ENCODE results near the gene DLG1.

DLG1 gene

DNA sequence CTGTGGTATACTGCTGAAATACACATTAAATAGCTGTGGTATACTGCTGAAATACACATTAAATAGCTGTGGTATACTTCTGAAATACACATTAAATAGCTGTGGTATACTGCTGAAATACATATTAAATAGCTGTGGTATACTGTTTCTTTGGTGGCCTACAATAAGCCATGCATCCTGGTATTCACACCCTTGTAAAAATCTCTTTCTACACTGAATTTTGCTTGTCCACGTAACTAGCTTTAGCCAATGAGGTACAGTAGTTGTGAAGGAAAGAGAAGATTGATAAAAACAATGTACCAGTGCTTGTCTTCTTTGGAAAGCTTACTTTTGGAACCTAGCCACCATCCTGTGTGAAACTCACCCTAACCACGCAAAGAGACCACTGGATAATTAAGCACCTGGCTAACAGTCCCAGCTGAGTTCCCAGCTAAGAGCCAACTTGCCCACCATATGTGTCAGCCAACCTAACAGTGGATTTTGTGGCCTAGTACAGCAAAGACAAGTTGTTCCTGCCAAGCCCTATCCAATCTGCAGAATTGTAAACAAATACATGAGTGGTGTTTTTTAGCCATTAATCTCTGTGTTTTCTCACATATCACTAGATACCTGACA lies 165.4 kb downstream of the DLG1 start:
- H3K4me3 ChIP-seq (ENCODE audit: low read length), result no peak overlapping the region
- DNase-seq (ENCODE audit: low read depth), result peak; percentile 52
- TF ChIP-seq, protein P1, sequence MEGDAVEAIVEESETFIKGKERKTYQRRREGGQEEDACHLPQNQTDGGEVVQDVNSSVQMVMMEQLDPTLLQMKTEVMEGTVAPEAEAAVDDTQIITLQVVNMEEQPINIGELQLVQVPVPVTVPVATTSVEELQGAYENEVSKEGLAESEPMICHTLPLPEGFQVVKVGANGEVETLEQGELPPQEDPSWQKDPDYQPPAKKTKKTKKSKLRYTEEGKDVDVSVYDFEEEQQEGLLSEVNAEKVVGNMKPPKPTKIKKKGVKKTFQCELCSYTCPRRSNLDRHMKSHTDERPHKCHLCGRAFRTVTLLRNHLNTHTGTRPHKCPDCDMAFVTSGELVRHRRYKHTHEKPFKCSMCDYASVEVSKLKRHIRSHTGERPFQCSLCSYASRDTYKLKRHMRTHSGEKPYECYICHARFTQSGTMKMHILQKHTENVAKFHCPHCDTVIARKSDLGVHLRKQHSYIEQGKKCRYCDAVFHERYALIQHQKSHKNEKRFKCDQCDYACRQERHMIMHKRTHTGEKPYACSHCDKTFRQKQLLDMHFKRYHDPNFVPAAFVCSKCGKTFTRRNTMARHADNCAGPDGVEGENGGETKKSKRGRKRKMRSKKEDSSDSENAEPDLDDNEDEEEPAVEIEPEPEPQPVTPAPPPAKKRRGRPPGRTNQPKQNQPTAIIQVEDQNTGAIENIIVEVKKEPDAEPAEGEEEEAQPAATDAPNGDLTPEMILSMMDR (conservative IDR thresholded peaks at IDR 0.05; ENCODE audit: low read length), result no peak

DNA sequence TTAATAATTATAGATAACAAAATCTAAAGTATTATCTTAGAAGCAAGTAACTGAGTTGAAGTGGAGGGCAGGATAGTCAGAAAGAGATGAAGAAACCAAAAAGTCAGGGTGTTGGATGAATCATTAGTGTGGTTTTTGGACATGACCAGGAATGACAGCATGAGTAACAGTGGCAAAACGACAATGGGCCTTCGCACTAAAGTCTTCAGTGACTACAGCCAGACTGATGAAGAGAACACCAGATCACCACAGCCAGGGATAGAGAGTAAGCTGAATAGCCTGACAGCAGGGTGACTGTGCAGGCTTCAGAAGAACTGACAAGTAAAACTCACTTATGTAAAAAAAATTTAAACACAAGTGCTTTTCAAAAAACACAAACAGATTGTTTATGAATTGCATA lies 172.8 kb downstream of the DLG1 start:
- TF ChIP-seq, protein P1 (conservative IDR thresholded peaks at IDR 0.05; ENCODE audit: low read length), result no peak
- peak; percentile 51 for DNase-seq (ENCODE audit: low read depth)
- no peak overlapping the region for H3K4me3 ChIP-seq (ENCODE audit: low read length)

DNA sequence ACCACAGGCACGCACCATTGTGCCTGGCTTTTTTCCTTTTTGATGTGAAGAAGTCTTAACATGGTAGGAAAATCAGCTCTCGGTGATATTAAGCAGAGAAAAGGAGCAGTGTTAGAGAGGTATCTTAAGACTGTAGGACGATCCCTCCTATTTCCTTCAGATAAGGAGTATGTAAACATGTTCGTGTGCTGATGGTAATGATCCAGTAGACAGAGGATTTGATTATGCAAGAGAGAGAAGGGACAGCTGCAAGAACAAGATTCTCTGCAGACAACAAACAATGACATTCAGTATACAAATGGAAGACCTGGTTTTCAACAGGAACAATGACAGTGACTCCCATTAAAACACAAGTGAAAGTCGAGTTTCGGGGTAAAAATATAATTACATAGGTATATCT lies 173.7 kb downstream of the DLG1 start:
- no peak overlapping the region for H3K4me3 ChIP-seq (ENCODE audit: low read length)
- TF ChIP-seq, protein P1 (conservative IDR thresholded peaks at IDR 0.05; ENCODE audit: low read length), result no peak
- no peak for DNase-seq (ENCODE audit: low read depth)

DNA sequence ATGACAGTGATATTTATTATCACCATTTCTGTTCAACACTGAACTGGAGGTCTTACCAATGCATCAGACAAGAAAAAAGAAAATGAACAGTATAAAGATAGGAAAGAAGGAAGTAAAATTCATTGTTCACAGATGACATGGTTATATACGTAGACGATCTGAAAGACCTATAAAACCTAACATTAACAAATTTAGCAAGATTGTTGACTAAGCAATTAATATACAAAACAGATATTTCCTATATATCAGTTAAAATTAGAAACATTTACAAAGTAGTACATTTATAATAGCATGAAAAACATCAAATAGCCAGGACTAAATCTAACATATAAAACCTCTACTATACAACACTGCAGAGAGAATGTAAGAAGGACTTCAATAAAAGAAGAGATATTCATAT lies 176.0 kb downstream of the DLG1 start:
- DNase-seq (ENCODE audit: low read depth), result no peak
- H3K4me3 ChIP-seq (ENCODE audit: low read length), result no peak overlapping the region
- TF ChIP-seq, protein P1 (conservative IDR thresholded peaks at IDR 0.05; ENCODE audit: low read length), result no peak

DNA sequence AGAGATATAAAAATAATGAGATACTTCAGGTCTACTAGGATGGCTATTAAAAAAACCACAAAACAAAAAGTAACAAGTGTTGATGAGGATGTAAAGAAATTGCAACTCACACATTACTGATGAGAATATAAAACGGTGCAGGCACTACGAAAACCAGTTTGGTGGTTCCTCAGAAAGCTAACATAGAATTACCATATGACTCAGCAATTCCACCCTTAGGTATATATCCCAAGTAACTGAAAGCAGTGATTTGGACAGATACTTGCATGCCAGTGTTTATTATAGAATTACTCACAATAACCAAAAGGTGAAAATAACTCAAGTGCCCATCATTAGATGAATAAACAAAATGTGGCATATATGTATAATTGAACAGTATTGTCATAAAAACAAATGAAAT lies 181.3 kb downstream of the DLG1 start:
- H3K4me3 ChIP-seq (ENCODE audit: low read length), result no peak overlapping the region
- TF ChIP-seq, protein P1 (conservative IDR thresholded peaks at IDR 0.05; ENCODE audit: low read length), result no peak
- DNase-seq (ENCODE audit: low read depth), result no peak

DNA sequence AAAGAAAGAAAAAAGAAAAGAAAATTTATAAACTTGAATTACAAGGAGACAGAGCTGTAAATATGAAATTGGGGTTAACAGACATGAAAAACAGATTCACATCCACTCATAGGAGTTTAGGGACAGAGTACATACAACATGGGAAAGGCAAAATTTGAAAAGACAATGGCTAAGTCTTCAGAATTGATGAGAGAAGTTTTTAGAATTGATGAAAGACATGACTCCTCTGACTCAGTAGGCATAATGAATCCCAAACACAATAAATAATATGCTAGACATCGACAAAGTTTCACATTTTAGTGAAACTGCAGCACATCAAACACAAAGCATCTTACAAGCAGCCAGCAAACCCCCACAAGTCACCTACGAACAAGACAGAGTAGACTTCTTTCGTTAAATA lies 184.4 kb downstream of the DLG1 start:
- H3K4me3 ChIP-seq (ENCODE audit: low read length), result no peak overlapping the region
- TF ChIP-seq, protein P1 (conservative IDR thresholded peaks at IDR 0.05; ENCODE audit: low read length), result no peak
- DNase-seq (ENCODE audit: low read depth), result no peak

DNA sequence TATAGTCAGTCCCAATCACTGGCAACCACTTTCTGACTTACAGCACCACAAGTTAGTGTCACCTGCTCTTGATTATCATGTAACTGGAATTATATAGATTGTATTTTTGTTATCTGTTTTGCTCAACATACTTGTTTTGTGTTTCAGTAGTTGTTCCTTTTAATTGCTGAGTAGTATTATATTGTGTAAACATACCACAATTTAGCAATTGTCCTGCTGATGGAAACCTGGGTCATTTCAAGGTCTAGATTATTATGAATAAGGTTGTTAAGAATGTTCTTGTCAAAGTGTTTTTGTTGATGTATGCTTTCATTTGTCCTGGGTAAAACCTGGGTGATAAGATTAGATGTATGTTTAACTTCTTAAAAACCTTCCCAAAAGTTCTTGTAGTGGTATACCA lies 186.7 kb downstream of the DLG1 start:
- no peak overlapping the region for H3K4me3 ChIP-seq (ENCODE audit: low read length)
- TF ChIP-seq, protein P1 (conservative IDR thresholded peaks at IDR 0.05; ENCODE audit: low read length), result no peak
- DNase-seq (ENCODE audit: low read depth), result no peak
